Astrocyte (in vitro differentiated cells and primary cell): ENCODE data around the gene OSCP1. TPM values are rescaled to one million over a fixed set of nuclear protein-coding genes. Genes with fewer than 3 reads are reported as not detected.

Experiments used
- DNase-seq: peaks from one replicate; pipeline ENCODE4 v3.0.0-alpha.2; 2010; ENCODE audit warnings: low read depth
- FAIRE-seq: peaks from 2 replicates; lab custom pipeline; 2011; peaks lifted over from hg19 to GRCh38; lab: Jason Lieb, UNC
- H2AFZ ChIP-seq: 2 replicates; pipeline ENCODE4 v1.6.0; 2012; ENCODE audit warnings: low read depth, low read length, inconsistent platforms
- H3K27ac ChIP-seq: 2 replicates; pipeline ENCODE4 v1.5.1; 2011; ENCODE audit warnings: low read depth, low read length, inconsistent platforms
- H3K27me3 ChIP-seq: 2 replicates; pipeline ENCODE4 v1.6.0; 2011; ENCODE audit warnings: low read length, inconsistent platforms; ENCODE audit not compliant: insufficient read depth
- H3K36me3 ChIP-seq: 2 replicates; pipeline ENCODE4 v1.5.1; 2011; ENCODE audit warnings: low read length, inconsistent platforms; ENCODE audit not compliant: insufficient read depth
- H3K4me1 ChIP-seq: 2 replicates; pipeline ENCODE4 v1.5.1; 2011; ENCODE audit warnings: low read length, inconsistent platforms; ENCODE audit not compliant: insufficient read depth
- H3K4me2 ChIP-seq: 2 replicates; pipeline ENCODE4 v1.6.0; 2012; ENCODE audit warnings: low read length, inconsistent platforms
- H3K4me3 ChIP-seq: 2 replicates; pipeline ENCODE4 v1.5.1; 2011; ENCODE audit warnings: low read depth, mild to moderate bottlenecking, low read length, inconsistent platforms; ENCODE audit not compliant: insufficient read depth
- H3K79me2 ChIP-seq: 2 replicates; pipeline ENCODE4 v1.6.0; 2012; ENCODE audit warnings: mild to moderate bottlenecking, low read length, inconsistent platforms; ENCODE audit not compliant: insufficient read depth
- H3K9ac ChIP-seq: 2 replicates; pipeline ENCODE4 v1.6.0; 2012; ENCODE audit warnings: mild to moderate bottlenecking, low read length, inconsistent platforms
- H3K9me3 ChIP-seq: 2 replicates; pipeline ENCODE4 v1.5.1; 2012; ENCODE audit warnings: low read depth, mild to moderate bottlenecking, low read length, inconsistent platforms; ENCODE audit not compliant: insufficient read depth
- H4K20me1 ChIP-seq: 2 replicates; pipeline ENCODE4 v1.6.0; 2012; ENCODE audit warnings: low read length, inconsistent platforms; ENCODE audit not compliant: insufficient read depth
- H3K27ac Mint-ChIP-seq: one replicate; pipeline ENCODE4 v1.8.0; 2021; ENCODE audit warnings: mild to moderate bottlenecking, mixed read lengths; ENCODE audit not compliant: unreplicated experiment
- H3K27me3 Mint-ChIP-seq: one replicate; pipeline ENCODE4 v1.8.0; 2021; ENCODE audit warnings: low read depth, mixed read lengths; ENCODE audit not compliant: unreplicated experiment
- H3K36me3 Mint-ChIP-seq: one replicate; pipeline ENCODE4 v1.8.0; 2021; ENCODE audit warnings: low read depth, mixed read lengths; ENCODE audit not compliant: unreplicated experiment
- H3K4me1 Mint-ChIP-seq: one replicate; pipeline ENCODE4 v1.8.0; 2021; ENCODE audit warnings: low read depth, mixed read lengths; ENCODE audit not compliant: unreplicated experiment
- H3K4me3 Mint-ChIP-seq: one replicate; pipeline ENCODE4 v1.8.0; 2021; ENCODE audit warnings: mild to moderate bottlenecking, moderate library complexity, mixed read lengths; ENCODE audit not compliant: unreplicated experiment
- H3K9me3 Mint-ChIP-seq: one replicate; pipeline ENCODE4 v1.8.0; 2021; ENCODE audit warnings: mild to moderate bottlenecking, mixed read lengths; ENCODE audit not compliant: unreplicated experiment
- CTCF ChIP-seq: IDR thresholded peaks from 2 replicates; pipeline ENCODE4 v1.5.1; 2011; ENCODE audit warnings: low read depth, mild to moderate bottlenecking, inconsistent platforms, low read length, moderate library complexity; ENCODE audit not compliant: insufficient read depth
- EZH2 ChIP-seq: IDR thresholded peaks from 2 replicates; pipeline ENCODE4 v1.6.1; 2012; ENCODE audit warnings: mild to moderate bottlenecking, low read length, inconsistent platforms; ENCODE audit not compliant: insufficient read depth
- total RNA-seq: library from RNA; stranded (reverse); gene quantifications from 2 replicates; pipeline ENCODE4 v1.2.1, GENCODE V29; 2021

OSCP1 gene
- total RNA-seq, 1 donor from 2014 or later = 6.3 TPM

- peaks cover 6% of the 10 kb centered on the region for H3K27me3 ChIP-seq
- Mint-ChIP-seq H3K36me3 (peaks cover 2% of the 10 kb centered on the region), H3K27me3 (peaks cover 34% of the 10 kb centered on the region), H3K27ac (no peak overlapping the region), H3K4me3 (no peak overlapping the region), H3K9me3 (no peaks in the 10 kb centered on the region), H3K4me1 (peaks cover 2% of the 10 kb centered on the region)
- no peak for TF ChIP-seq CTCF
- FAIRE-seq (no peak), DNase-seq (no peak)
- no peaks in the 10 kb centered on the region for H4K20me1 ChIP-seq
- no peaks in the 10 kb centered on the region for H3K79me2 ChIP-seq
- H3K4me2 ChIP-seq = no peak overlapping the region
- H3K9ac ChIP-seq = no peak overlapping the region
- H3K4me1 ChIP-seq = no peaks in the 10 kb centered on the region
- no peaks in the 10 kb centered on the region for H3K36me3 ChIP-seq
- H2AFZ ChIP-seq = no peak overlapping the region
- H3K4me3 ChIP-seq = no peak overlapping the region
- H3K9me3 ChIP-seq = no peaks in the 10 kb centered on the region
- no peak overlapping the region for H3K27ac ChIP-seq
Observed at GRCh38 chr1:36475910-36476604, 25.8 kb upstream of the OSCP1 start.

GRCh38 chr1:36475341-36475740, 25.1 kb upstream of the OSCP1 start:
- Mint-ChIP-seq H3K4me1 (peaks cover 2% of the 10 kb centered on the region), H3K27ac (no peak overlapping the region), H3K27me3 (peaks cover 30% of the 10 kb centered on the region), H3K36me3 (peaks cover 2% of the 10 kb centered on the region), H3K4me3 (no peak overlapping the region), H3K9me3 (no peaks in the 10 kb centered on the region)
- H3K9me3 ChIP-seq = no peaks in the 10 kb centered on the region
- no peak overlapping the region for H3K4me3 ChIP-seq
- H3K4me1 ChIP-seq = no peaks in the 10 kb centered on the region
- no peak overlapping the region for H3K9ac ChIP-seq
- peaks cover under 1% of the 10 kb centered on the region for H3K27me3 ChIP-seq
- H3K79me2 ChIP-seq = no peaks in the 10 kb centered on the region
- no peaks in the 10 kb centered on the region for H3K36me3 ChIP-seq
- DNase-seq = no peak
- no peak overlapping the region for H3K4me2 ChIP-seq
- no peak overlapping the region for H2AFZ ChIP-seq
- no peaks in the 10 kb centered on the region for H4K20me1 ChIP-seq
- FAIRE-seq = no peak
- no peak for TF ChIP-seq CTCF
- TF ChIP-seq EZH2 = no peak
- no peak overlapping the region for H3K27ac ChIP-seq

GRCh38 chr1:36472656-36473055, 22.4 kb upstream of the OSCP1 start:
- Histone ChIP-seq H4K20me1 (no peaks in the 10 kb centered on the region), H3K27me3 (no peaks in the 10 kb centered on the region), H3K4me3 (no peak overlapping the region), H3K36me3 (no peaks in the 10 kb centered on the region), H3K4me1 (no peaks in the 10 kb centered on the region), H2AFZ (no peak overlapping the region), H3K27ac (no peak overlapping the region), H3K9ac (no peak overlapping the region), H3K9me3 (no peaks in the 10 kb centered on the region), H3K4me2 (no peak overlapping the region), H3K79me2 (no peaks in the 10 kb centered on the region)
- H3K27me3 Mint-ChIP-seq = peaks cover 18% of the 10 kb centered on the region
- peaks cover 2% of the 10 kb centered on the region for H3K36me3 Mint-ChIP-seq
- no peak overlapping the region for H3K4me3 Mint-ChIP-seq
- no peaks in the 10 kb centered on the region for H3K4me1 Mint-ChIP-seq
- TF ChIP-seq EZH2 = no peak
- no peak for TF ChIP-seq CTCF
- FAIRE-seq (no peak), DNase-seq (no peak)
- no peak overlapping the region for H3K27ac Mint-ChIP-seq
- H3K9me3 Mint-ChIP-seq = no peaks in the 10 kb centered on the region
